ENCODE data around the gene USP10.
A peak's percentile ranks its signal among the peaks of the same experiment; 100 is the strongest.

USP10 gene

DNA sequence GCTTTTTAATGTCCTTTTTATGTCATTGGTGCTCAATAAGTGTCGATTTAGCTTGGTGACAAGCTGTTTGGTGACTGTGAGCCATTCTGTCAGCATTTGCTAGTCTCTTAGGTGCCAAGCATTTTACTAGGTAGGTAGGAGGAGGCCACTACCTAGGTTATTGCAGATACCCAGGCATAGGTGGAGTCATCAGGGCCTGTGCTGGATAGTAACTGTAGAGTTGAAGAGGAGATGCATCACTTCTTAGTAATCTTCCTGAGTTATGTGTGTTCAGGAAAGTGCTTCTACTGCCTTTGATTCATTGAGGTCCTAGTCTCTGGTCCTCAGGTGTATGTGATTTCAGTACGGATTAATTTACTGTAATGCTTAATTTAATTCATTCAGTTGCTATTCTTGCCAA lies 17.7 kb downstream of the USP10 start:
- H3K4me3 ChIP-seq (ENCODE audit: low read length) = no peak overlapping the region
- no peaks in the 10 kb centered on the region for H3K27me3 ChIP-seq (ENCODE audit: insufficient read depth, low read length)
- H3K9ac ChIP-seq (ENCODE audit: low read depth, low read length) = no peak overlapping the region
- WGBS = 90% methylated on average over 2 of the region's 2 CpGs
- H3K36me3 ChIP-seq (ENCODE audit: insufficient read depth, low read length) = peaks cover 16% of the 10 kb centered on the region; the same call in 1 of the 2 replicates
- H3K9me3 ChIP-seq (ENCODE audit: insufficient read depth, low read depth, low read length) = no peaks in the 10 kb centered on the region
- no peak overlapping the region for H3K27ac ChIP-seq (ENCODE audit: low read depth, low read length)
- peaks cover 24% of the 10 kb centered on the region for H3K4me1 ChIP-seq (ENCODE audit: insufficient read depth, low read length)

DNA sequence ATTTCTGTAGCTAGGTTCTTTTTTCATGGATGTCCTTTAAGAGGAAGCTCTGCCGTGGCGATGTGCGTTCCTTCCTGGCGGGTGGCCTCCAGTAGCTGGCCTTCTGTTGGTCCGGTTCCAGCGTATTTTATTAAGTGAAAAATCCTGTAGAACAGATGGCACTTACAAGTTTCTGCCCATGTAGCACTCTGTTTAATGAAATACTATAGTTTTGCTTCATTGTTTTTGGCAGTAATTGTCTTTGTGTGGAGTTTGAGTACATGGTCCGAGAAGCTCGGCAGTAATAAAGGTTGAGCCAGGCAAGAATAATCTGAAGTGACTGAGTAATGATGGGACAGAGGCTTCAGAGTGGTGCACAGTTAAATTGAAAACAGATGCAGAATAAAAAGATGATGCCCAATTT lies 20.4 kb downstream of the USP10 start:
- WGBS = 93% methylated on average over 8 of the region's 8 CpGs
- Histone ChIP-seq H3K27me3 (ENCODE audit: insufficient read depth, low read length) (no peaks in the 10 kb centered on the region), H3K4me3 (ENCODE audit: low read length) (no peak overlapping the region), H3K36me3 (ENCODE audit: insufficient read depth, low read length) (peaks cover 16% of the 10 kb centered on the region; the same call in 1 of the 2 replicates), H3K4me1 (ENCODE audit: insufficient read depth, low read length) (peaks cover 26% of the 10 kb centered on the region), H3K9ac (ENCODE audit: low read depth, low read length) (no peak overlapping the region), H3K27ac (ENCODE audit: low read depth, low read length) (no peak overlapping the region), H3K9me3 (ENCODE audit: insufficient read depth, low read depth, low read length) (no peaks in the 10 kb centered on the region)

DNA sequence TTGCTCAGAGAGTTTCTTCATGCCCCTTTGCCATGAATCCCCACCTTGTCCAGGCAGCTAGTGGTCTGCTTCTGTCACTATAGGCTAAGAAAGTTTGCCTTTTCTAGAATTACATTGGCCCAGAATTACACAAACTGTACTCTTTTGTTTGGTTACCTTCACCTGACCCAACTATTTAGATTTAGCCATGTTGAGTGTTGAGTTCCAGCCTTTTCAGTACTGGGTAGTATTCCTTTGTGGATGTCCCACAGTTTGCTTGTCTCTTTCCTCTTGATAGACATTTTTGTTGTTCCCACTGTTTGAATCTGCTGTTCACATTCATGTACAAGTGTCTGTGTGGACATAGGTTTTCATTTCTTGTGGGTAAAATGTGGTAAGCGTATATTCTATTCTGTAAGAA lies 22.3 kb downstream of the USP10 start:
- 97% methylated on average over 1 of the region's 1 CpG for WGBS
- Histone ChIP-seq H3K36me3 (ENCODE audit: insufficient read depth, low read length) (peaks cover 5% of the 10 kb centered on the region; the same call in 1 of the 2 replicates), H3K27me3 (ENCODE audit: insufficient read depth, low read length) (no peaks in the 10 kb centered on the region), H3K4me3 (ENCODE audit: low read length) (no peak overlapping the region), H3K27ac (ENCODE audit: low read depth, low read length) (no peak overlapping the region), H3K4me1 (ENCODE audit: insufficient read depth, low read length) (peaks cover 37% of the 10 kb centered on the region), H3K9me3 (ENCODE audit: insufficient read depth, low read depth, low read length) (no peaks in the 10 kb centered on the region), H3K9ac (ENCODE audit: low read depth, low read length) (no peak overlapping the region)

DNA sequence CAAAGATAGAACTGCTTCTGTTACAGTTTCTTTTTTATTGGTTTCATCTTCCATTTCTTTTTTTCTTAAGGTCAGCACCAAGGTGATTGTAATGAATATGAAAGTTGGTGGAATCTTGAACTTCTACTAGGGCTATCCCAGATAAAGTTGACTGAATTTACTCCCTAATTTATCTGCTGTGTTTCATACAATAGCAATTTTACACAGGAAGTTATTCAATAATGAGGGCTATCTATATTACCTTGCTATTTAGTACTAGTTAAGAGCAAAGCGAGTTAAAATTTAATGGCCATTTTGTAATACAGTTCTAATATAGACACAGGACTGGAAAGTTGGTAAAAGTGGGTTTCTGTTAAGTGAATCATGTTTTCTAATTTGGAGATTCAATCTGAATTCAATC lies 24.1 kb downstream of the USP10 start:
- Histone ChIP-seq H3K4me1 (ENCODE audit: insufficient read depth, low read length) (peaks cover 47% of the 10 kb centered on the region), H3K9me3 (ENCODE audit: insufficient read depth, low read depth, low read length) (no peaks in the 10 kb centered on the region), H3K4me3 (ENCODE audit: low read length) (no peak overlapping the region), H3K9ac (ENCODE audit: low read depth, low read length) (no peak overlapping the region), H3K36me3 (ENCODE audit: insufficient read depth, low read length) (peaks cover 4% of the 10 kb centered on the region; the same call in 1 of the 2 replicates), H3K27me3 (ENCODE audit: insufficient read depth, low read length) (no peaks in the 10 kb centered on the region), H3K27ac (ENCODE audit: low read depth, low read length) (no peak overlapping the region)
- 100% methylated on average over 1 of the region's 1 CpG for WGBS

DNA sequence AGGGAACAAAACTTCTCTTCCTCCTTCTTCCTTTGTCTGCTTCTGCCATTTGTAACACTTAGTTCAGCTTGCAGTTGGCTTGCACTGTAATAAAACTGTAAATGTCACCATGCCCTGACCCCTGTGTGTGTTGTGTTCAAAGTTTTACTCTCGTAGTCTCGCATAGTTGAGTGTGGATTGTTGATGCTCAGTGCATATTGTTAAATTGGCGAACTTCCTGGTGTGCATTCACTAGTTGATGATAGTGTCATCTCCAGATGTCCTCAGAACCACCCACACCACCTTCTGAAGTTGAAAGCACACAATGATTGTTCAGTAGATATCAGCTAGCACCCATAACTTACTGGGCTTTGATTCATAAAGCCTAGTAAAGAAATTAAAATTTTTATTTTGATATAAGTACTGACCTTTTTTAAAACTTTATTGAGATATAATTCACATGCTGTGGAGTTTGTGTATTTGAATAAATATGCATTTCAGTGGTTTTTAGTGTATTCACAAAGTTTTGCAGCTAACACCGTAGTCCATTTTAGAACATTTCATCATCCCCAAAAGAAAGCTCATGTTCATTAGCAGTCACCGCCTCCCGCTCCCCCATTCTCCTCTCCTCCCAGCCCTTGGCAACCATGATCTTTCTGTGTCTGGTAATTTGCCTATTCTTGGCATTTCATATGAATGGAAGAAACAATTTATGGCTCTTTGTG lies 25.0 kb downstream of the USP10 start:
- peak overlapping the region; percentile 5; the same call in 1 of the 2 replicates for H3K27ac ChIP-seq (ENCODE audit: low read depth, low read length)
- H3K27me3 ChIP-seq (ENCODE audit: insufficient read depth, low read length) = no peaks in the 10 kb centered on the region
- 84% methylated on average over 6 of the region's 6 CpGs for WGBS
- H3K9me3 ChIP-seq (ENCODE audit: insufficient read depth, low read depth, low read length) = no peaks in the 10 kb centered on the region
- no peak overlapping the region for H3K9ac ChIP-seq (ENCODE audit: low read depth, low read length)
- peaks cover 55% of the 10 kb centered on the region for H3K4me1 ChIP-seq (ENCODE audit: insufficient read depth, low read length)
- no peak overlapping the region for H3K4me3 ChIP-seq (ENCODE audit: low read length)
- no peaks in the 10 kb centered on the region; the same call in 1 of the 2 replicates for H3K36me3 ChIP-seq (ENCODE audit: insufficient read depth, low read length)

DNA sequence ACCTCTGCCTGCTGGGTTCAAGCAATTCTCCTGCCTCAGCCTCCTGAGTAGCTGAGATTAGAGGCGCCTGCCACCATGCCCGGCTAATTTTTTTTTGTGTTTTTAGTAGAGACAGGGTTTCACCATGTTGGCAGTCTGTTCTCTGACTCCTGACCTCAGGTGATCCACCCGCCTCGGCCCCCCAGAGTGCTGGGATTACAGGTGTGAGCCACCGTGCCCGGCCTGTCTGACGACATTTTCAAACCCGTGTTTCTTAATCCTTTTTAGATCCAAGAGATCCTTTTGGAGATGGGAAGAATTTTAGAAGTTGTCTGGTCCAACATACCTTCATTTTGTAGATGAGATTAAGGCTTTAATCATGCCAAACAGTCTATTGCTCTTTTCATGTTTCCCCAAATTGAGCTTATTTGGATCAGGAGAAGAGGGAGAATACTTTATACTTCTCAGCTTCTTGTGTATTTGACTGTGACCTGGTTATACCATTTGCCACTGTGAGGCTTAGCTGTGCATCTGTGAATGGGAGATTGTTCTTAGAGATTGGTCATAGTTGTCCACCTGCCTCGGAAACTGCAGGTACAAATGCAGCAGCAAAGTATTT lies 25.8 kb downstream of the USP10 start:
- H3K27ac ChIP-seq (ENCODE audit: low read depth, low read length) = peak overlapping the region; percentile 43; the same call in 1 of the 2 replicates
- no peak overlapping the region for H3K4me3 ChIP-seq (ENCODE audit: low read length)
- no peaks in the 10 kb centered on the region for H3K36me3 ChIP-seq (ENCODE audit: insufficient read depth, low read length)
- WGBS = 46% methylated on average over 9 of the region's 9 CpGs
- H3K9ac ChIP-seq (ENCODE audit: low read depth, low read length) = no peak overlapping the region
- H3K27me3 ChIP-seq (ENCODE audit: insufficient read depth, low read length) = no peaks in the 10 kb centered on the region
- H3K4me1 ChIP-seq (ENCODE audit: insufficient read depth, low read length) = peaks cover 62% of the 10 kb centered on the region
- no peaks in the 10 kb centered on the region for H3K9me3 ChIP-seq (ENCODE audit: insufficient read depth, low read depth, low read length)

DNA sequence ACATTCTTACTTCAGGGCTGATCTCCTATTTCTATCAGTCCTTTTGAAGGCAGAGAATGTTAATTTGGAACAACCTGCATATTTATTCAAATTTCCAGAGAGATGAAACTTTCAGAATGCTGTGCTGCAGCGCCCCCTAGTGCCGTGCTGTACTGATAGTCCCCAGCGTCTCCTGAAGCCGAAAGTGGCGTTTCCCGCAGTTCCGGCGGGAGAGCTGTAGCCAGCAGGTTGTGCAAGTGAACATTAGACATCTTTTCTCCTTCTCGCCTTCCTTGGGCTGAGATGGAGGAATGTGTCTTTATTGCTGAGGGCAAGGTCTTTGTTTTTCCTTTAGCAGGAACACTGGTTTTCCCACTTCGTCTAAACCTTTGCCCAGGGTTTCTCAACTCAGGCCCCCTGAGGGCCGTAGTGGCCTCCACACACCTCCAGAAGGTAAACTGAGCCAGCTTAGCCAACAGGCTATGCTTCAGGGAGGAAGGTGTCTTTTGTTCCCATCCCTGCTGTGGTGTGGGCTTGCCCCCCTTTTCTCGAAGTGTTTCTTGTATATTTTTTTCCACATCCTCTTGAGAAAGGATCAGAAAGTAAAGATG lies 26.4 kb downstream of the USP10 start:
- Histone ChIP-seq H3K27me3 (ENCODE audit: insufficient read depth, low read length) (no peaks in the 10 kb centered on the region), H3K4me3 (ENCODE audit: low read length) (no peak overlapping the region), H3K4me1 (ENCODE audit: insufficient read depth, low read length) (peaks cover 66% of the 10 kb centered on the region), H3K9me3 (ENCODE audit: insufficient read depth, low read depth, low read length) (no peaks in the 10 kb centered on the region), H3K9ac (ENCODE audit: low read depth, low read length) (peak overlapping the region; percentile 25; the same call in 1 of the 2 replicates), H3K36me3 (ENCODE audit: insufficient read depth, low read length) (no peaks in the 10 kb centered on the region), H3K27ac (ENCODE audit: low read depth, low read length) (peak overlapping the region; percentile 43; the same call in 1 of the 2 replicates)
- 26% methylated on average over 12 of the region's 12 CpGs for WGBS

DNA sequence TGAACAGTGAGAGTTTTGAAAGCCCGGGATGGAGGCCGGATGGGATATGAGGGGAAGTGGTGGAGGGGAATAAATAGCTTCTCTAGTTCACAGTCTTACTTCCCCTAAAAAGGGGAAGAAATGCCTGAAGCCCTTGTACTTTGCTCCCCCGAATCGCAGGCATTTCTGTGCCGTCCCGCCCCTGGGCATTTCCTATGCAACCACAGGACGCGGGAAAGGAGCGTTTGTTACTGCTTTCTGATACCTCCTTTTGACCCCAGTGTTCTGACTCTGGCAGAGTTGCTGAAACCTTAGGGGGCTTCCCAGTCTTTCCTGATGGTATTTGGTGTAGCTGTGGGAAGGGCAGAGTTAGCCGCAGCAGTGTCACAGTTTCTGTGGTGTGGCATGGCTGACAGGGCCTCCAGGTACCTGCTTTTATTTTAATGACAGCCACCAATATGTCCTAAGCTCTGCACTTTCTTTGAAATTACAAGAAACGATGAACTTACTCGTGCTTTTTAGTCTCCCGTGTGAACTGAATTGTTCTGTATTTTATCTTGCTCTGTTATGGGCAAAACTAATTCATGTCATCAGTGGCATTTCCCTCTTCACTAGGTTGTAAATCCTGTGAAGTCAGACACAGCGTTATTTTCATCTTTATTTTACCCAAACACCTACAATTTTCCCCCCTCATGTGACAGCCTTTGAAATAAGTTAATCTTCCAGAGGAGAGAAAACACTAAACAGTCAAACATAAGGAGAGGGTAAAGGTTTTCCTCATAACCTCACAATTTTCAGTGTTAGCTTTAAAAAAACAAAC lies 27.1 kb downstream of the USP10 start:
- WGBS = 57% methylated on average over 12 of the region's 14 CpGs
- H3K36me3 ChIP-seq (ENCODE audit: insufficient read depth, low read length) = no peaks in the 10 kb centered on the region
- peak overlapping the region; percentile 25; the same call in 1 of the 2 replicates for H3K9ac ChIP-seq (ENCODE audit: low read depth, low read length)
- H3K4me1 ChIP-seq (ENCODE audit: insufficient read depth, low read length) = peaks cover 73% of the 10 kb centered on the region
- H3K27me3 ChIP-seq (ENCODE audit: insufficient read depth, low read length) = no peaks in the 10 kb centered on the region
- no peaks in the 10 kb centered on the region for H3K9me3 ChIP-seq (ENCODE audit: insufficient read depth, low read depth, low read length)
- H3K4me3 ChIP-seq (ENCODE audit: low read length) = no peak overlapping the region
- H3K27ac ChIP-seq (ENCODE audit: low read depth, low read length) = peak overlapping the region; percentile 19; the same call in 1 of the 2 replicates

DNA sequence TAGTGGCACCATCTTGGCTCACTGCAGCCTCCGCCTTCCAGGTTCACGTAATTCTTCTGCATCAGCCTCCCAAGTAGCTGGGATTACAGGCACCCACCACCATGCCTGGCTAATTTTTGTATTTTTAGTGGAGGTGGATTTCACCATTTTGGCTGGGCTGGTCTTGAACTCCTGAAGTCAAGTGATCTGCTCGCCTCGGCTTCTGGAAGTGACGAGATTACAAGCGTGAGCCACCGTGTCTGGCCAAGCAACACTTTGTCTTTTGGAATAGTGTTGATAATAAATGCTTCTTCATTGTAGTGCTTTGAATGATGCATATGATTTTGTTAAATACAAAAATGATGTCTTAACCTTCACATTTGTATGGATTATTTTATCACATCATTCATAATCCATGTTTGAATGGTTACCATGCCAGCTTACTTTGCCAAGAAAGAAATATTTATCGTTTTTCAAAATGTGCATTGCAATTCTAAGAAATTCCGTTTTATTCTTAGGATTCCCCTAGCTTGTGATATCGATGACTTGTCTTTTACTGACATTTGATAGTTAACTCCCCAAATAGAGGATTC lies 29.1 kb downstream of the USP10 start:
- H3K27me3 ChIP-seq (ENCODE audit: insufficient read depth, low read length) = no peaks in the 10 kb centered on the region
- H3K27ac ChIP-seq (ENCODE audit: low read depth, low read length) = no peak overlapping the region
- no peak overlapping the region for H3K4me3 ChIP-seq (ENCODE audit: low read length)
- no peaks in the 10 kb centered on the region for H3K9me3 ChIP-seq (ENCODE audit: insufficient read depth, low read depth, low read length)
- H3K4me1 ChIP-seq (ENCODE audit: insufficient read depth, low read length) = peaks cover 82% of the 10 kb centered on the region
- 95% methylated on average over 10 of the region's 10 CpGs for WGBS
- H3K36me3 ChIP-seq (ENCODE audit: insufficient read depth, low read length) = peaks cover 5% of the 10 kb centered on the region
- H3K9ac ChIP-seq (ENCODE audit: low read depth, low read length) = no peak overlapping the region

DNA sequence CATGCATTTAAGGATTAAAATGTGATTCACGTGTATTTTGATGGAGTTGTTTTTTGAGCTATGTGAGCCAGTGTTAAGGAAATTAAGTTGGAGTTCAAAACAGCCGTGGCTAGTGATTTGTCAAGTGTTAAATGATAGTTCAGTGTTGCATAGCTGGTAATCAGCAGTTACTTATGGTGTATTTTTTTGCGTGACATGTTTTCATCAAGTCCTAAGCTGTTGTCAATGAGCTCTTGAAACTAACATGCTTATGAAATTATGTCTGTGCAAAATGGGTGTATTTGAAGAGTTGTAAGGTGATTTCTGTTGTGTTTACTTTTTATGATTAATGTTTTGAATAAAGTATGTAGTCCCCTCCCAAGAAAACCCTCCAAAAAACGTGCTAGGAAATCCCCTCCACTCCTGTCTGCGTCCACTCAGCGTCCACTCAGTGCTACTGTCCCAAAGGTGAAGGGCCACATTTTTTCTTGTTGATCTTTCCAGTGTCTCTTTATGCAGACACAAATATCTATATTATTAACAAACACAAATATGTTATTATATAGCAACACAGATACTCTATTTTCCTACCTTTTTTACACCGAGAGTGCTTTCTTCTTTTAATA lies 30.0 kb downstream of the USP10 start:
- H3K27me3 ChIP-seq (ENCODE audit: insufficient read depth, low read length) = no peaks in the 10 kb centered on the region
- H3K9me3 ChIP-seq (ENCODE audit: insufficient read depth, low read depth, low read length) = no peaks in the 10 kb centered on the region
- H3K9ac ChIP-seq (ENCODE audit: low read depth, low read length) = peak overlapping the region; percentile 29; the same call in 1 of the 2 replicates
- WGBS = 54% methylated on average over 6 of the region's 7 CpGs
- peak overlapping the region; percentile 60 for H3K27ac ChIP-seq (ENCODE audit: low read depth, low read length)
- peaks cover 82% of the 10 kb centered on the region for H3K4me1 ChIP-seq (ENCODE audit: insufficient read depth, low read length)
- H3K36me3 ChIP-seq (ENCODE audit: insufficient read depth, low read length) = peaks cover 13% of the 10 kb centered on the region
- no peak overlapping the region for H3K4me3 ChIP-seq (ENCODE audit: low read length)
